WTC11 (cell line): ENCODE results near the gene SH3D19. TPM values are rescaled to one million over a fixed set of nuclear protein-coding genes. Genes with fewer than 3 reads are reported as not detected.

Source experiments
- ATAC-seq: fragments of 200-7000 bp; cut with Tn5 transposase; 2 replicates; pipeline ENCODE4 v1.10.0; 2021; ENCODE audit warnings: mild to moderate bottlenecking, moderate library complexity
- CTCF ChIA-PET: fragments of 300-600 bp; sonication (Branson Sonifier 250); formaldehyde crosslinking; loops from one replicate; lab custom pipeline; 2021; ENCODE audit warnings: antibody characterized with exemption; lab: Charles Lee
- POLR2A ChIA-PET: fragments of 350-600 bp; sonication (Branson Sonifier 250); formaldehyde crosslinking; loops from one replicate; lab custom pipeline; 2021; ENCODE audit warnings: antibody characterized with exemption; lab: Charles Lee
- DNase-seq: peaks from one replicate; pipeline ENCODE4 v3.0.0; 2021; ENCODE audit warnings: low spot score
- H3K27ac Mint-ChIP-seq: 2 replicates; pipeline ENCODE4 v1.8.0; 2021; ENCODE audit warnings: mixed read lengths
- H3K27me3 Mint-ChIP-seq: 2 replicates; pipeline ENCODE4 v1.8.0; 2021; ENCODE audit warnings: low read depth, mild to moderate bottlenecking, moderate library complexity, mixed read lengths
- H3K36me3 Mint-ChIP-seq: 2 replicates; pipeline ENCODE4 v1.8.0; 2021; ENCODE audit warnings: mixed read lengths
- H3K4me1 Mint-ChIP-seq: 2 replicates; pipeline ENCODE4 v1.8.0; 2022; ENCODE audit warnings: mixed read lengths
- H3K4me3 Mint-ChIP-seq: 2 replicates; pipeline ENCODE4 v1.8.0; 2021; ENCODE audit warnings: mild to moderate bottlenecking, moderate library complexity, mixed read lengths
- H3K9me3 Mint-ChIP-seq: 2 replicates; pipeline ENCODE4 v1.8.0; 2021; ENCODE audit warnings: mixed read lengths
- AR ChIP-seq: fragments of 250-450 bp; sonication (Bioruptor Pico); IDR thresholded peaks from 2 replicates; pipeline ENCODE4 v1.9.0; 2021; ENCODE audit warnings: mild to moderate bottlenecking
- ATF3 ChIP-seq: sonication (generic); formaldehyde crosslinking; conservative IDR thresholded peaks from 2 replicates; pipeline ENCODE4 v1.8.1; 2022; ENCODE audit warnings: mild to moderate bottlenecking, missing genetic modification reagents
- CTCF ChIP-seq: fragments of 200-600 bp; IDR thresholded peaks from 2 replicates; pipeline ENCODE4 v1.8.0; 2022; ENCODE audit warnings: antibody characterized with exemption
- ELF4 ChIP-seq: sonication (generic); formaldehyde crosslinking; IDR thresholded peaks from 2 replicates; pipeline ENCODE4 v1.8.1; 2022; ENCODE audit warnings: low read depth, mild to moderate bottlenecking, moderate library complexity, missing genetic modification reagents
- EMX1 ChIP-seq: fragments of 250-450 bp; sonication (Bioruptor Pico); IDR thresholded peaks from 2 replicates; pipeline ENCODE4 v1.8.0; 2021; ENCODE audit warnings: mild to moderate bottlenecking
- ESRRA ChIP-seq: sonication (generic); formaldehyde crosslinking; IDR thresholded peaks from 2 replicates; pipeline ENCODE4 v1.8.1; 2022; ENCODE audit warnings: mild to moderate bottlenecking, missing genetic modification reagents, borderline replicate concordance
- FOXK1 ChIP-seq: sonication (generic); formaldehyde crosslinking; IDR thresholded peaks from 2 replicates; pipeline ENCODE4 v1.8.0; 2022; ENCODE audit warnings: mild to moderate bottlenecking, moderate library complexity, missing genetic modification reagents
- FOXP4 ChIP-seq: sonication (generic); formaldehyde crosslinking; IDR thresholded peaks from 2 replicates; pipeline ENCODE4 v1.8.0; 2022; ENCODE audit warnings: mild to moderate bottlenecking, missing genetic modification reagents
- HMGA2 ChIP-seq: fragments of 250-450 bp; sonication (Bioruptor Pico); IDR thresholded peaks from 2 replicates; pipeline ENCODE4 v1.4.0; 2021; ENCODE audit warnings: mild to moderate bottlenecking, moderate library complexity
- MAX ChIP-seq: sonication (generic); formaldehyde crosslinking; IDR thresholded peaks from 2 replicates; pipeline ENCODE4 v1.8.0; 2022; ENCODE audit warnings: mild to moderate bottlenecking, missing genetic modification reagents
- MLX ChIP-seq: sonication (generic); formaldehyde crosslinking; IDR thresholded peaks from 2 replicates; pipeline ENCODE4 v1.8.1; 2023; ENCODE audit warnings: mild to moderate bottlenecking, missing genetic modification reagents, moderate library complexity
- PRDM15 ChIP-seq: sonication (generic); formaldehyde crosslinking; IDR thresholded peaks from 2 replicates; pipeline ENCODE4 v1.8.0; 2022; ENCODE audit warnings: missing genetic modification reagents
- SP1 ChIP-seq: sonication (generic); formaldehyde crosslinking; conservative IDR thresholded peaks from 2 replicates; pipeline ENCODE4 v1.8.1; 2022; ENCODE audit warnings: missing genetic modification reagents
- TCF7 ChIP-seq: sonication (generic); formaldehyde crosslinking; IDR thresholded peaks from 2 replicates; pipeline ENCODE4 v1.8.0; 2022; ENCODE audit warnings: mild to moderate bottlenecking, low read depth, missing genetic modification reagents, moderate library complexity
- TEAD1 ChIP-seq: sonication (generic); formaldehyde crosslinking; IDR thresholded peaks from 2 replicates; pipeline ENCODE4 v1.8.0; 2022; ENCODE audit warnings: mild to moderate bottlenecking, missing genetic modification reagents
- TEAD4 ChIP-seq: sonication (generic); formaldehyde crosslinking; IDR thresholded peaks from 2 replicates; pipeline ENCODE4 v1.8.0; 2022; ENCODE audit warnings: mild to moderate bottlenecking, missing genetic modification reagents
- TP53 ChIP-seq: sonication (generic); formaldehyde crosslinking; IDR thresholded peaks from 2 replicates; pipeline ENCODE4 v1.8.1; 2023; ENCODE audit warnings: mild to moderate bottlenecking, missing genetic modification reagents
- ZBTB21 ChIP-seq: sonication (generic); formaldehyde crosslinking; IDR thresholded peaks from 2 replicates; pipeline ENCODE4 v1.8.1; 2023; ENCODE audit warnings: mild to moderate bottlenecking, missing genetic modification reagents, borderline replicate concordance
- ZNF138 ChIP-seq: sonication (generic); formaldehyde crosslinking; conservative IDR thresholded peaks from 2 replicates; pipeline ENCODE4 v1.8.1; 2022; ENCODE audit warnings: mild to moderate bottlenecking, moderate library complexity, missing genetic modification reagents
- ZNF219 ChIP-seq: sonication (generic); formaldehyde crosslinking; IDR thresholded peaks from 2 replicates; pipeline ENCODE4 v1.8.0; 2023; ENCODE audit warnings: missing genetic modification reagents, mild to moderate bottlenecking, borderline replicate concordance
- ZNF232 ChIP-seq: sonication (generic); formaldehyde crosslinking; IDR thresholded peaks from 2 replicates; pipeline ENCODE4 v1.8.0; 2022; ENCODE audit warnings: mild to moderate bottlenecking, missing genetic modification reagents
- ZNF416 ChIP-seq: fragments of 250-450 bp; sonication (Bioruptor Pico); IDR thresholded peaks from 2 replicates; pipeline ENCODE4 v1.9.0; 2021; ENCODE audit warnings: mild to moderate bottlenecking, inconsistent platforms
- ZNF423 ChIP-seq: fragments of 250-450 bp; sonication (Bioruptor Pico); IDR thresholded peaks from 2 replicates; pipeline ENCODE4 v2.1.2; 2022; ENCODE audit warnings: mild to moderate bottlenecking, moderate library complexity
- total RNA-seq: library from RNA; stranded (reverse); gene quantifications from 3 replicates; pipeline ENCODE4 v1.2.3, GENCODE V29; 2021

The SH3D19 gene
- total RNA-seq, 1 experiment from 2014 or later: 41.6 TPM

- Mint-ChIP-seq H3K4me1 (peaks cover 26% of the 10 kb centered on the region), H3K27ac (peak overlapping the region; percentile 51), H3K27me3 (no peaks in the 10 kb centered on the region), H3K36me3 (peaks cover 14% of the 10 kb centered on the region), H3K4me3 (no peak overlapping the region), H3K9me3 (peaks cover 15% of the 10 kb centered on the region)
- DNase-seq (no peak), ATAC-seq (no peak)
- CTCF ChIA-PET: interaction anchor here (0.8 kb wide), 1 partner anchor 86 kb away, joined by 3 read pairs; the partner anchor contains the start of gene SH3D19
- POLR2A ChIA-PET: no interaction called here
- no peak for TF ChIP-seq ZNF423 (CRISPR knock-in tag)
- TF ChIP-seq ZNF232 (CRISPR knock-in tag): no peak
- no peak for TF ChIP-seq TEAD1 (CRISPR knock-in tag)
- no peak for TF ChIP-seq FOXP4
- TF ChIP-seq TCF7 (CRISPR knock-in tag): no peak
- TF ChIP-seq MLX (CRISPR knock-in tag): no peak
- TF ChIP-seq MAX (CRISPR knock-in tag): no peak
- no peak for TF ChIP-seq ELF4 (CRISPR knock-in tag)
- TF ChIP-seq TP53 (CRISPR knock-in tag): no peak
- TF ChIP-seq HMGA2 (CRISPR knock-in tag): no peak
- TF ChIP-seq SP1 (CRISPR knock-in tag): no peak
- TF ChIP-seq ZNF138 (CRISPR knock-in tag): no peak
- no peak for TF ChIP-seq ZNF219 (CRISPR knock-in tag)
- no peak for TF ChIP-seq CTCF
- TF ChIP-seq TEAD4: no peak
- no peak for TF ChIP-seq FOXK1
Measured at GRCh38 chr4:151239608-151240007, 85.8 kb downstream of the SH3D19 start.

- DNase-seq (no peak), ATAC-seq (0 out of 2 replicates have a peak, but pooled peaks have one; percentile 19)
- Mint-ChIP-seq H3K36me3 (peaks cover 14% of the 10 kb centered on the region), H3K9me3 (peaks cover 15% of the 10 kb centered on the region), H3K27me3 (no peaks in the 10 kb centered on the region), H3K27ac (0 out of 2 replicates have a peak overlapping the region, but pooled peaks have one; percentile 1), H3K4me1 (peaks cover 14% of the 10 kb centered on the region), H3K4me3 (no peak overlapping the region)
- ChIA-PET POLR2A (no interaction called here), CTCF (no interaction called here)
- TF ChIP-seq ESRRA (CRISPR knock-in tag) (no peak), ZNF416 (CRISPR knock-in tag) (no peak), PRDM15 (CRISPR knock-in tag) (no peak), ATF3 (CRISPR knock-in tag) (no peak), ZBTB21 (CRISPR knock-in tag) (no peak), AR (CRISPR knock-in tag) (no peak), EMX1 (no peak)
Measured at GRCh38 chr4:151238477-151238876, 86.9 kb downstream of the SH3D19 start.
